Measurements from ENCODE around the gene KCTD4.
"Not testable (repeated sequence)": the region's sequence is repeated elsewhere in the genome, so short reads cannot be mapped to it uniquely, and the experiment has no call there.

Gene KCTD4

GRCh38 chr13:45215392-45216077, 14.7 kb upstream of the KCTD4 start:
- DNase-seq (ENCODE audit: low read depth), result no peak

GRCh38 chr13:45209229-45209628, 8.4 kb upstream of the KCTD4 start:
- no peak for DNase-seq (ENCODE audit: low read depth)

GRCh38 chr13:45208132-45208531, 7.3 kb upstream of the KCTD4 start:
- no peak for DNase-seq (ENCODE audit: low read depth)

GRCh38 chr13:45207319-45207718, 6.5 kb upstream of the KCTD4 start:
- no peak for DNase-seq (ENCODE audit: low read depth)

- no peak for DNase-seq (ENCODE audit: low read depth)
Observed at GRCh38 chr13:45206340-45206739, 5.5 kb upstream of the KCTD4 start.

GRCh38 chr13:45205124-45205523, 4.3 kb upstream of the KCTD4 start:
- no peak for DNase-seq (ENCODE audit: low read depth)

GRCh38 chr13:45199711-45200110, 1.1 kb downstream of the KCTD4 start:
- no peak for DNase-seq (ENCODE audit: low read depth)

- DNase-seq (ENCODE audit: low read depth), result no peak
Observed at GRCh38 chr13:45198924-45199323, 1.9 kb downstream of the KCTD4 start.

GRCh38 chr13:45198041-45198440, 2.8 kb downstream of the KCTD4 start:
- DNase-seq (ENCODE audit: low read depth), result no peak

- DNase-seq (ENCODE audit: low read depth), result no peak
Observed at GRCh38 chr13:45196622-45197021, 4.2 kb downstream of the KCTD4 start.

GRCh38 chr13:45196096-45196495, 4.7 kb downstream of the KCTD4 start:
- DNase-seq (ENCODE audit: low read depth), result no peak

- DNase-seq (ENCODE audit: low read depth), result no peak
Observed at GRCh38 chr13:45195421-45195820, 5.4 kb downstream of the KCTD4 start.

GRCh38 chr13:45194081-45194939, 6.5 kb downstream of the KCTD4 start:
- DNase-seq (ENCODE audit: low read depth), result no peak

GRCh38 chr13:45191874-45192273, 9.0 kb downstream of the KCTD4 start:
- DNase-seq (ENCODE audit: low read depth), result no peak

- not testable (repeated sequence) for DNase-seq (ENCODE audit: low read depth)
Observed at GRCh38 chr13:45189511-45189910, 11.3 kb downstream of the KCTD4 start.

GRCh38 chr13:45189077-45189476, 11.8 kb downstream of the KCTD4 start:
- not testable (repeated sequence) for DNase-seq (ENCODE audit: low read depth)

GRCh38 chr13:45185286-45185685, 15.6 kb downstream of the KCTD4 start:
- no peak for DNase-seq (ENCODE audit: low read depth)

GRCh38 chr13:45184693-45185092, 16.2 kb downstream of the KCTD4 start:
- no peak for DNase-seq (ENCODE audit: low read depth)

GRCh38 chr13:45180713-45181601, 19.9 kb downstream of the KCTD4 start:
- DNase-seq (ENCODE audit: low read depth), result no peak

- DNase-seq (ENCODE audit: low read depth), result no peak
Observed at GRCh38 chr13:45180303-45180702, 20.5 kb downstream of the KCTD4 start.

- no peak for DNase-seq (ENCODE audit: low read depth)
Observed at GRCh38 chr13:45179428-45179827, 21.4 kb downstream of the KCTD4 start.

All from stimulated activated CD8-positive, alpha-beta memory T cell treated with anti-CD3 and anti-CD28 coated beads, Interleukin-12 subunit alpha, Interleukin-12 subunit beta, amount 100 ng/mL, for 4 hours (primary cell).